GM12878 (cell line): ENCODE results near the gene FCER2. TPM values are rescaled to one million over a fixed set of nuclear protein-coding genes. Genes with fewer than 3 reads are reported as not detected.

Experiments used
- ATAC-seq: fragments of 200-7000 bp; cut with Tn5 transposase; 3 replicates; pipeline ENCODE4 v1.9.1; 2020; ENCODE audit warnings: mild to moderate bottlenecking, moderate library complexity
- BruUV-seq: library from RNA; stranded (reverse); fragments of 400-500 nt; replicated peaks from 2 replicates; lab custom pipeline; 2021; lab: Mats Ljungman, UMichigan
- CTCF ChIA-PET: fragments of 300-600 bp; sonication (Branson Sonifier 250); formaldehyde crosslinking; extraction: SDS; loops from one replicate; lab custom pipeline; 2021; ENCODE audit warnings: inconsistent platforms; lab: Yijun Ruan, JAX
- POLR2A ChIA-PET: fragments of 350-600 bp; formaldehyde crosslinking; extraction: SDS; loops from one replicate; lab custom pipeline; 2021; ENCODE audit warnings: inconsistent platforms; lab: Charles Lee
- RAD21 ChIA-PET: fragments of 300-600 bp; sonication (Branson Sonifier 250); formaldehyde crosslinking; loops from one replicate; lab custom pipeline; 2023; ENCODE audit warnings: antibody characterized with exemption; ENCODE audit not compliant: unreplicated experiment; lab: Charles Lee
- SMC1A ChIA-PET: fragments of 300-600 bp; sonication (Branson Sonifier 250); formaldehyde crosslinking; loops from one replicate; lab custom pipeline; 2023; ENCODE audit not compliant: unreplicated experiment, uncharacterized antibody; lab: Charles Lee
- DNase-seq: peaks from one replicate; pipeline ENCODE4 v3.0.0-alpha.2; 2011; ENCODE audit warnings: low read depth, low spot score
- FAIRE-seq: peaks from 3 replicates; lab custom pipeline; 2011; peaks lifted over from hg19 to GRCh38; lab: Jason Lieb, UNC
- H2AFZ ChIP-seq: 2 replicates; pipeline ENCODE4 v1.6.0; 2011; ENCODE audit warnings: low read depth, low read length, control low read depth; ENCODE audit not compliant: control insufficient read depth
- H3K27ac ChIP-seq: 2 replicates; pipeline ENCODE4 v1.5.1; 2011; ENCODE audit warnings: control low read depth; ENCODE audit not compliant: control insufficient read depth, insufficient read depth
- H3K27me3 ChIP-seq, 2 experiments: replicated peaks in 1 of 2; 2 replicates each; pipeline versions ENCODE4 v1.6.0 to v1.6.1; 2011; ENCODE audit warnings: low read length in 1 of 2; ENCODE audit not compliant: control insufficient read depth in 2 of 2, insufficient read depth in 2 of 2
- H3K36me3 ChIP-seq, 2 experiments: 2 replicates each; pipeline ENCODE4 v1.5.1; 2011; ENCODE audit warnings: low read length in 1 of 2; ENCODE audit not compliant: control insufficient read depth in 2 of 2, insufficient read depth in 2 of 2
- H3K4me1 ChIP-seq: 2 replicates; pipeline ENCODE4 v1.6.1; 2011; ENCODE audit warnings: mild to moderate bottlenecking, low read length, moderate library complexity, mixed read lengths; ENCODE audit not compliant: control insufficient read depth, insufficient read depth
- H3K4me2 ChIP-seq: 2 replicates; pipeline ENCODE4 v1.6.0; 2011; ENCODE audit warnings: control low read depth; ENCODE audit not compliant: control insufficient read depth, insufficient read depth
- H3K4me3 ChIP-seq: fragments of 200-600 bp; sonication (generic); 2 replicates; pipeline ENCODE4 v1.5.1; 2016
- H3K79me2 ChIP-seq: 2 replicates; pipeline ENCODE4 v1.6.0; 2011; ENCODE audit warnings: low read length; ENCODE audit not compliant: control insufficient read depth, insufficient read depth
- H3K9ac ChIP-seq: 2 replicates; pipeline ENCODE4 v1.8.0; 2011; ENCODE audit warnings: low read length, control low read depth, mixed read lengths; ENCODE audit not compliant: control insufficient read depth, insufficient read depth
- H3K9me3 ChIP-seq: replicated peaks from 3 replicates; pipeline ENCODE4 v1.5.1; 2011; ENCODE audit warnings: mild to moderate bottlenecking, low read length; ENCODE audit not compliant: control insufficient read depth, insufficient read depth
- H4K20me1 ChIP-seq: 2 replicates; pipeline ENCODE4 v1.6.0; 2011; ENCODE audit not compliant: control insufficient read depth, insufficient read depth
- BMI1 ChIP-seq: fragments of 450-650 bp; IDR thresholded peaks from 2 replicates; pipeline ENCODE4 v1.6.1; 2016; ENCODE audit warnings: mild to moderate bottlenecking, moderate library complexity, borderline replicate concordance
- BRCA1 ChIP-seq: IDR thresholded peaks from 2 replicates; pipeline ENCODE4 v1.6.1; 2011; ENCODE audit warnings: low read depth, low read length, improper control_type of control experiment
- DPF2 ChIP-seq: fragments of 450-650 bp; IDR thresholded peaks from 2 replicates; pipeline ENCODE4 v1.6.1; 2017; ENCODE audit warnings: mild to moderate bottlenecking
- EED ChIP-seq: sonication (generic); IDR thresholded peaks from 2 replicates; pipeline ENCODE4 v1.6.1; 2016; ENCODE audit warnings: antibody characterized with exemption, low read depth
- EP300 ChIP-seq, 2 experiments: fragments of 150-350 bp in 1 of 2; IDR thresholded peaks; 2 replicates each; pipeline ENCODE4 v1.6.1; 2011 to 2012; ENCODE audit warnings: low read depth in 2 of 2, low read length in 2 of 2, borderline replicate concordance in 1 of 2, improper control_type of control experiment in 1 of 2, inconsistent platforms in 1 of 2; ENCODE audit not compliant: control insufficient read depth in 1 of 2
- FOXM1 ChIP-seq: IDR thresholded peaks from 2 replicates; pipeline ENCODE4 v1.6.1; 2012; ENCODE audit warnings: low read depth, mild to moderate bottlenecking, inconsistent platforms, low read length, moderate library complexity
- IKZF1 ChIP-seq: fragments of 450-650 bp; conservative IDR thresholded peaks from 2 replicates; pipeline ENCODE4 v1.6.1; 2017; ENCODE audit warnings: antibody characterized with exemption, mild to moderate bottlenecking
- LARP7 ChIP-seq: fragments of 450-650 bp; IDR thresholded peaks from 2 replicates; pipeline ENCODE4 v1.6.1; 2017; ENCODE audit warnings: mild to moderate bottlenecking
- MEF2B ChIP-seq: fragments of 450-650 bp; IDR thresholded peaks from 2 replicates; pipeline ENCODE4 v1.6.1; 2018; ENCODE audit warnings: mild to moderate bottlenecking, moderate library complexity; ENCODE audit not compliant: partially characterized antibody, poor library complexity, severe bottlenecking
- MTA2 ChIP-seq: fragments of 450-650 bp; IDR thresholded peaks from 2 replicates; pipeline ENCODE4 v1.6.1; 2016; ENCODE audit warnings: low read depth, mild to moderate bottlenecking, moderate library complexity
- POLR2AphosphoS5 ChIP-seq: IDR thresholded peaks from 2 replicates; pipeline ENCODE4 v1.6.1; 2011; ENCODE audit warnings: mild to moderate bottlenecking, low read length, inconsistent platforms
- RUNX3 ChIP-seq: IDR thresholded peaks from 2 replicates; pipeline ENCODE4 v1.6.1; 2012; ENCODE audit warnings: low read length, inconsistent platforms
- SMAD5 ChIP-seq: IDR thresholded peaks from 2 replicates; pipeline ENCODE4 v1.6.1; 2016; ENCODE audit warnings: antibody characterized with exemption, low read depth
- WGBS: methylation state at CpG from one replicate; pipeline ENCODE4 v1.1.6; 2016; ENCODE audit warnings: low lambda C conversion rate; ENCODE audit not compliant: insufficient replicate concordance, insufficient coverage; ENCODE audit errors: missing lambda C conversion rate; 5-methylcytosine and 5-hydroxymethylcytosine counted together
- in situ Hi-C: fragments of 300-500 bp; cut with MboI; formaldehyde crosslinking; loops from 9 replicates; pipeline ENCODE4 v1.14.3; 2018; ENCODE audit warnings: mixed read lengths
- intact Hi-C: fragments of 100-400 bp; cut with micrococcal nuclease; formaldehyde crosslinking; loops from one replicate; pipeline ENCODE4 v1.14.2; 2022; ENCODE audit not compliant: unreplicated experiment
- polyA plus RNA-seq, 11 experiments: library from polyadenylated mRNA; depleted of rRNA in 4 of 11; unstranded in 6 of 11; stranded (reverse) in 5 of 11; fragments of >200 nt; fragmentation: Nextera tagmentation in 4 of 11; fragmentation: Illumina TruSeq in 1 of 11; extraction: Ambion mirVana in 4 of 11; extraction: Trizol in 1 of 11; gene quantifications; 1 replicate in 1 of 11; 2 replicates in 10 of 11; pipeline versions ENCODE4 v1.2.1 to v1.2.3, GENCODE V29; 2011 to 2016; ENCODE audit warnings: inconsistent platforms in 2 of 11, missing spikeins in 2 of 11, low read depth in 1 of 11
- total RNA-seq, 4 experiments: library from RNA; depleted of rRNA in 3 of 4; stranded (reverse); fragments of >200 nt in 3 of 4; fragmentation: Illumina TruSeq in 1 of 4; extraction: Trizol in 1 of 4; gene quantifications; 2 replicates each; pipeline versions ENCODE4 v1.2.1 to v1.2.3, GENCODE V29; 2013 to 2021
- TF ChIP-seq, protein P1 (sequence below): fragments of 450-650 bp; IDR thresholded peaks from 2 replicates; pipeline ENCODE4 v1.6.1; 2016; ENCODE audit warnings: mild to moderate bottlenecking
- TF ChIP-seq, protein P2 (sequence below): IDR thresholded peaks from 2 replicates; pipeline ENCODE4 v1.6.1; 2012; ENCODE audit warnings: low read length, inconsistent platforms
- TF ChIP-seq, protein P3 (sequence below): IDR thresholded peaks from 2 replicates; pipeline ENCODE4 v1.6.1; 2011; ENCODE audit warnings: low read depth, low read length, improper control_type of control experiment, borderline replicate concordance
- TF ChIP-seq, protein P4 (sequence below): fragments of 450-650 bp; IDR thresholded peaks from 2 replicates; pipeline ENCODE4 v1.6.1; 2017; ENCODE audit warnings: low read depth, mild to moderate bottlenecking, moderate library complexity

Gene FCER2
- total and polyA plus RNA-seq, 10 of the 15 experiments (the other 5 are each of a cell fraction or from before 2014, with no cell fraction given): 44.0 to 424 (median 241) TPM

DNA sequence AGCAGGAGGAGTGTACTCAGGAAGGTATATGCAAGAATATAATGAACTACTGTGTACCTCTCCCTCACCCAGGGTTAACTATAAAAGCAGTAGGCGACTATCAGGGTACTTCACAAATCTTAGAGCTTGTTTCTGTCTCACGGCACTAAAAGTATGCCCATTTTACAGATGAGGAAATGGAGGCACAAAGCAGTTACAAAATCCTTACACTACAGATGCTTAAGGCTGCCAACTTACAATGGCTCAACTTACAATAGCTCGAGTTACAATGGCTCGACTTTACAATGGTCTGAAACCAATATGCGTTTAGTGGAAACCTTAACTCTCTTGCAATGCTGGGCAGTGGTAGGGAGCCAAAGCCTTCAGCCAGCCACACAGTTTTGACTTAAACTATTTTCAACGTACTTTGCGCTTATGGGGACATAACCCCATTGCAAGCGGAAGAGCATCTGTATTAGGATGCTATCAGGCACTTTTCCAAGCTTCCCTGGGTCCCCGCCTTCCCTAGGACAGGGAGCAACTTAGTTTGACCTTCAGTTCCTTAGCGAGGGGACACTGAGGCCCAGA is 4.1 kb downstream of the FCER2 start (continued):
- TF ChIP-seq DPF2: no peak
- 0 out of 2 replicates have a peak, but pooled peaks have one; percentile 35 for TF ChIP-seq POLR2AphosphoS5

DNA sequence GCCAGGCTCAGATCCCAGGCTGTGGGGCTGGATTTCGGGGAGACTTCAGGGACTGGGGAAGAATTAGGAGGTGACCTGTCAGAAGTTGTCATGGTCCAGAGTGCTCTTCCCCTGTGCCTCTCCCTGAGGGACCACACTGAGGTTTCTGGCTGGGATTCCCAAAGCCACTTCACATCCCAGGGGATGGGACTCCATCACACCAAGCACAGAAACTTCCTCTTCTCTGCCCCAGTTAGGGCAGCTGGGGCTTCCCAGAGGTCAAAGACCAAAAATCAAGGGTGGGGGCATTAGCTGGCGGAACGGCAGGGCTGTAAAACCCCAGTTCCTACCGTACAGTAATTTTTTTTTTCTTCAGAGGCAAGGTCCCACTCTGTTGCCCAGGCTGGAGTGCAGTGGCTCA is 7.4 kb downstream of the FCER2 start:
- H3K9me3 ChIP-seq: peaks cover 5% of the 10 kb centered on the region; the same call in 1 of the 3 replicates
- no peaks in the 10 kb centered on the region; the same call in 1 of the 2 replicates for H4K20me1 ChIP-seq
- intact Hi-C loops (loop anchor here (5.0 kb wide), 1 partner anchor 58 kb away; no protein-coding TSS in a partner anchor), in situ Hi-C loops (no loop called here)
- DNase-seq (no peak), ATAC-seq (peak; percentile 45), FAIRE-seq (no peak)
- no TSS peak for BruUV-seq
- H3K4me3 ChIP-seq: peak overlapping the region; percentile 61
- H3K27me3 ChIP-seq: no peaks in the 10 kb centered on the region
- ChIA-PET RAD21 (interaction anchor here (0.6 to 1.8 kb wide), 2 partner anchors 11 to 124 kb away, joined by 3 to 6 read pairs; no protein-coding TSS in a partner anchor), POLR2A (interaction anchor here (0.7 to 1.6 kb wide), 4 partner anchors 9 to 16 kb away, joined by 3 to 7 read pairs (median 3); no protein-coding TSS in a partner anchor), SMC1A (interaction anchor here (0.5 to 1.3 kb wide), 2 partner anchors 10 to 137 kb away, joined by 3 read pairs; no protein-coding TSS in a partner anchor), CTCF (no interaction called here)
- H3K79me2 ChIP-seq: peaks cover 84% of the 10 kb centered on the region
- H3K9ac ChIP-seq: peak overlapping the region; percentile 32
- WGBS: 0% methylated on average over 3 of the region's 4 CpGs
- H2AFZ ChIP-seq: no peak overlapping the region
- peaks cover 20 to 24% of the 10 kb centered on the region in 2 experiments; a peak in 3 of 4 replicates for H3K36me3 ChIP-seq
- peaks cover 36% of the 10 kb centered on the region for H3K4me1 ChIP-seq
- peak overlapping the region; percentile 70 for H3K27ac ChIP-seq
- H3K4me2 ChIP-seq: peak overlapping the region; percentile 90
- TF ChIP-seq, protein P1, sequence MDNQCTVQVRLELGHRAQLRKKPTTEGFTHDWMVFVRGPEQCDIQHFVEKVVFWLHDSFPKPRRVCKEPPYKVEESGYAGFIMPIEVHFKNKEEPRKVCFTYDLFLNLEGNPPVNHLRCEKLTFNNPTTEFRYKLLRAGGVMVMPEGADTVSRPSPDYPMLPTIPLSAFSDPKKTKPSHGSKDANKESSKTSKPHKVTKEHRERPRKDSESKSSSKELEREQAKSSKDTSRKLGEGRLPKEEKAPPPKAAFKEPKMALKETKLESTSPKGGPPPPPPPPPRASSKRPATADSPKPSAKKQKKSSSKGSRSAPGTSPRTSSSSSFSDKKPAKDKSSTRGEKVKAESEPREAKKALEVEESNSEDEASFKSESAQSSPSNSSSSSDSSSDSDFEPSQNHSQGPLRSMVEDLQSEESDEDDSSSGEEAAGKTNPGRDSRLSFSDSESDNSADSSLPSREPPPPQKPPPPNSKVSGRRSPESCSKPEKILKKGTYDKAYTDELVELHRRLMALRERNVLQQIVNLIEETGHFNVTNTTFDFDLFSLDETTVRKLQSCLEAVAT: 0 out of 2 replicates have a peak, but pooled peaks have one; percentile 34
- peak; percentile 56; the same call in 1 of the 2 replicates for TF ChIP-seq BMI1
- peak in 1 of 2 experiments; percentile 8; a peak in 1 of 4 replicates for TF ChIP-seq EP300 (IDR thresholded peaks at IDR 0.05; ENCODE audit: borderline replicate concordance in 1 of 2, control insufficient read depth in 1 of 2, low read depth in 2 of 2, low read length in 2 of 2)
- peak; percentile 92 for TF ChIP-seq EED
- TF ChIP-seq, protein P2, sequence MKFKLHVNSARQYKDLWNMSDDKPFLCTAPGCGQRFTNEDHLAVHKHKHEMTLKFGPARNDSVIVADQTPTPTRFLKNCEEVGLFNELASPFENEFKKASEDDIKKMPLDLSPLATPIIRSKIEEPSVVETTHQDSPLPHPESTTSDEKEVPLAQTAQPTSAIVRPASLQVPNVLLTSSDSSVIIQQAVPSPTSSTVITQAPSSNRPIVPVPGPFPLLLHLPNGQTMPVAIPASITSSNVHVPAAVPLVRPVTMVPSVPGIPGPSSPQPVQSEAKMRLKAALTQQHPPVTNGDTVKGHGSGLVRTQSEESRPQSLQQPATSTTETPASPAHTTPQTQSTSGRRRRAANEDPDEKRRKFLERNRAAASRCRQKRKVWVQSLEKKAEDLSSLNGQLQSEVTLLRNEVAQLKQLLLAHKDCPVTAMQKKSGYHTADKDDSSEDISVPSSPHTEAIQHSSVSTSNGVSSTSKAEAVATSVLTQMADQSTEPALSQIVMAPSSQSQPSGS: peak; percentile 46; the same call in 1 of the 2 replicates
- TF ChIP-seq MTA2: peak; percentile 71
- no peak; the same call in 1 of the 2 replicates for TF ChIP-seq FOXM1
- TF ChIP-seq DPF2: peak; percentile 77
- TF ChIP-seq LARP7: no peak
- no peak for TF ChIP-seq BRCA1
- TF ChIP-seq, protein P3, sequence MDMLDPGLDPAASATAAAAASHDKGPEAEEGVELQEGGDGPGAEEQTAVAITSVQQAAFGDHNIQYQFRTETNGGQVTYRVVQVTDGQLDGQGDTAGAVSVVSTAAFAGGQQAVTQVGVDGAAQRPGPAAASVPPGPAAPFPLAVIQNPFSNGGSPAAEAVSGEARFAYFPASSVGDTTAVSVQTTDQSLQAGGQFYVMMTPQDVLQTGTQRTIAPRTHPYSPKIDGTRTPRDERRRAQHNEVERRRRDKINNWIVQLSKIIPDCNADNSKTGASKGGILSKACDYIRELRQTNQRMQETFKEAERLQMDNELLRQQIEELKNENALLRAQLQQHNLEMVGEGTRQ: no peak
- TF ChIP-seq, protein P4, sequence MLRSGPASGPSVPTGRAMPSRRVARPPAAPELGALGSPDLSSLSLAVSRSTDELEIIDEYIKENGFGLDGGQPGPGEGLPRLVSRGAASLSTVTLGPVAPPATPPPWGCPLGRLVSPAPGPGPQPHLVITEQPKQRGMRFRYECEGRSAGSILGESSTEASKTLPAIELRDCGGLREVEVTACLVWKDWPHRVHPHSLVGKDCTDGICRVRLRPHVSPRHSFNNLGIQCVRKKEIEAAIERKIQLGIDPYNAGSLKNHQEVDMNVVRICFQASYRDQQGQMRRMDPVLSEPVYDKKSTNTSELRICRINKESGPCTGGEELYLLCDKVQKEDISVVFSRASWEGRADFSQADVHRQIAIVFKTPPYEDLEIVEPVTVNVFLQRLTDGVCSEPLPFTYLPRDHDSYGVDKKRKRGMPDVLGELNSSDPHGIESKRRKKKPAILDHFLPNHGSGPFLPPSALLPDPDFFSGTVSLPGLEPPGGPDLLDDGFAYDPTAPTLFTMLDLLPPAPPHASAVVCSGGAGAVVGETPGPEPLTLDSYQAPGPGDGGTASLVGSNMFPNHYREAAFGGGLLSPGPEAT: peak; percentile 89; the same call in 1 of the 2 replicates
- TF ChIP-seq RUNX3: peak; percentile 88
- no peak for TF ChIP-seq SMAD5
- peak; percentile 95 for TF ChIP-seq MEF2B
- TF ChIP-seq IKZF1: peak; percentile 99
